DMS53 (cell line): ENCODE results near the gene TEKT2.

ENCODE experiments used
- DNase-seq: peaks from one replicate; lab custom pipeline; 2025; lab: John Stamatoyannopoulos, UW

The TEKT2 gene

DNA sequence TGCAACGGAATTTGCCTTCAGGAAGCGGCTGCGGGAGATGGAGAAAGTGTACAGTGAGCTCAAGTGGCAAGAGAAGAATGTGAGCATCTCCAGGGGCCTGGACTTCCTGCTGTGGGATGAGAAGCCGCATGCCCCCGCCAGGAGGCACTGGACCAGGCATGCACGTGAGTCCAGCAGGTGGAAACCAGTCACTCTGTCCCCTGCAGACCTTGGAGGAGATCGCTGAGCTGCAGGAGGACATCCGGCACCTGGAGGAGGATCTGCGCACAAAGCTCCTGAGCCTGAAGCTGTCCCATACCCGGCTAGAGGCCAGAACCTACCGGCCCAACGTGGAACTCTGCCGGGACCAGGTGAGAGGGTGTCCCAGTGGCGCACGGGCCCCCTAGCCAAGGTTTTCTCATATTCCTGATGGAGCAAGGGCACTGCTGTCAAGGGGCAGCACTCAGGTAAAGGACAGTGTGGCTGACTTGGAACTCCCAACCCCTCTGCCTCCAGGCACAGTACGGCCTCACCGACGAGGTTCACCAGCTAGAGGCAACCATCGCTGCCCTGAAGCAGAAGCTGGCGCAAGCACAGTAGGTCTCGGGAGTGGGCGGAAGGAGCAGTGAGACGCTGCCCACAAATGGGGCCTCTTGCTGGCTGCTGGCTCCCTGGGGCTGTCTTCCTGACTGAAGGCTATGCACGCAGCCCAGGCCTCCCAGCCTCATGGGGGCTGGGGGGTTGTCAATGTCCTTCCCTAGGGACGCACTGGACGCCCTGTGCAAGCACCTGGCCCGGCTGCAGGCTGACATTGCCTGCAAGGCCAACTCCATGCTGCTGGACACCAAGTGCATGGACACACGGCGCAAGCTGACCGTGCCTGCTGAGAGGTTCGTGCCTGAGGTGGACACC is 3.6 kb downstream of the TEKT2 start:
- DNase-seq, result peak; percentile 28

GRCh38 chr1:36088265-36088576 is 4.3 kb downstream of the TEKT2 start:
- no peak for DNase-seq

- peak; percentile 95 for DNase-seq
Measured at GRCh38 chr1:36088577-36089392, 4.9 kb downstream of the TEKT2 start, which contains the start of gene ADPRS. ADPRS (plus strand) TSS chr1:36088892; CDS start chr1:36088905, 13 bp downstream.

DNA sequence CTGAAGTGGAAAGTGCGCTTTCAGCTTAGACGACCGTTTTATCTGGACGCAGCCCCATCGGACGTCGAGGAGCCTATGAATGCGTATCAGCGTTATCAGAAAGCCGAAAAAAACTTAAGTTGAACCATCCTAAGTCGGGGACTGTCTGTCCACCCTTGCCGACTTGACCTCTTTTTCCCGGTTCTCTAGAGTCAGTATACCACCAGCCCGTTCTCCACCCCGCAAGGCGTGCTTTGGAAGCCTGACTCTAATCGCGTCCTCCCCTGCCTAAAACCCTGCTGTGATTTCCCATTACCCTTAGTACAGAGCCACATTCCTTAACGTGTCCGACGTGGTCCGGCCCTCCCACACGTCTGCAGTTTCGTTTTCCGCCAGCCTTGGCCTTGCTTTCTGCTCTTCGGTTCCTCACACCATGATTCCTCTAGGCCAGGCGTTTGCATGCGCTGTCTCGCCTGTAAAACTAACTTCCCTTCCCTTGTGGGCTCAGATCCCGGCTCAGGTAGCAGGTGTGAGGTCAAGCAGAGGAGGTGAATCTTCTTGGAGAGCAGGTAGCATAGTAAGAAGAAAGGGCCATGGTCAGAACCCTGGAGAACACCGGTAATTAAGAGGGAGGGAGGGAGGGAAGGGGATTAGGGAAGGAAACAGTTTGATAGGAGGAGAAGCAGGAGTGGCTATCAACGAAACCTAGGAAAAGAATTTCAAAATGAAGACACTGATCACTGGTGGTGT is 5.7 kb downstream of the TEKT2 start:
- peak; percentile 51 for DNase-seq

GRCh38 chr1:36091141-36091540 is 7.2 kb downstream of the TEKT2 start:
- no peak for DNase-seq

DNA sequence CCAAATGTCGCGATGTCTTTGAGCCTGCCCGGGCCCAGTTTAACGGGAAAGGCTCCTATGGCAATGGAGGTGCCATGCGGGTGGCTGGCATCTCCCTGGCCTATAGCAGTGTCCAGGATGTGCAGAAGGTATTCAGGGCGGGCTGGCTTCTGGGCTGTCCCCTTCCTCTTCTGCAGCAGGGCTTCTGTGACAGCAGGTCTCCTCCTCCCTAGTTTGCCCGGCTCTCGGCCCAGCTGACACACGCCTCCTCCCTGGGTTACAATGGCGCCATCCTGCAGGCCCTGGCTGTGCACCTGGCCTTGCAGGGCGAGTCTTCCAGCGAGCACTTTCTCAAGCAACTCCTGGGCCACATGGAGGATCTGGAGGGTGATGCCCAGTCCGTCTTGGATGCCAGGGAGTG is 7.8 kb downstream of the TEKT2 start:
- no peak for DNase-seq

DNA sequence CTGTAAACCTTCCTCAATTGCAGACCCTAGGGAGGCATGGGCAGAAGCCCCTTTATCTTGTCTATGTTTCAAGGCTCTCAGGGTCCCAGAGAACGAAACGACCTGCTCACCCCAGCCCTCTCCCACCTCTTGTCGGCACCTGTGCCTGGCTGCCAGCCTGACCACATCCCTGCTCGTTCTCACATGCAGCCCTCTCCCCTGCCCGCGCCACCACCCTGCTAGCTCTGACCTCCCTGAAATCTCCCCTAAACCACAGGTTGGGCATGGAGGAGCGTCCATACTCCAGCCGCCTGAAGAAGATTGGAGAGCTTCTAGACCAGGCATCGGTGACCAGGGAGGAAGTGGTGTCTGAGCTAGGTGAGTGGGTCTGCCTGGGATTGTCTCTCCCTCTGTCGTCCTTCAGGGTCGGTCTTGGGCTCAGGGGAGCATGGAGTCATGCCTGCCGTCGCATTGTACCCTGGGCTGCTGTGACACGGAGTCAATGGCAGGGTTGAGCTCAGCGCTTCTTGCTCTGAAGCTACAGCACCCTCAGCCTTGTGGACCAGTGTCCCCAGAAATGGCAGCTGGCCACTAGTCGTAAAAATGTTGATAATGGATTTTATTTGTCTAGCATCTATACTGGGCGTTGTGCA is 8.4 kb downstream of the TEKT2 start:
- no peak for DNase-seq

DNA sequence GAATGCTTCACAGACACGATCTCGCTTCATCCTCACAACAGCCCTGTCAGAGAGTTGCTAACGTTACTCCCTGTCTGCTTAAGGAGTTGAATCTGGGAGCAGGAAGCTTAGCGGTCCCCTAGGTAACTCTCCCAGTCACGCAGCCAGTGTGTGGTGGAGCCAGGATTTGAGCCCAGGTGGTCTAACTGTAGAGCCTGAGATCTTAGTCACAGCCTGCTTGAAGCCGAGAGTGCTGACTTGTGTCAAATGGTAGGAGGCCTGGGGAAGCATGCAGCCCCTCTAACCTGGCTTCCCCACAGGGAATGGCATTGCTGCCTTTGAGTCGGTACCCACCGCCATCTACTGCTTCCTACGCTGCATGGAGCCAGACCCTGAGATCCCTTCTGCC is 8.9 kb downstream of the TEKT2 start:
- no peak for DNase-seq

DNA sequence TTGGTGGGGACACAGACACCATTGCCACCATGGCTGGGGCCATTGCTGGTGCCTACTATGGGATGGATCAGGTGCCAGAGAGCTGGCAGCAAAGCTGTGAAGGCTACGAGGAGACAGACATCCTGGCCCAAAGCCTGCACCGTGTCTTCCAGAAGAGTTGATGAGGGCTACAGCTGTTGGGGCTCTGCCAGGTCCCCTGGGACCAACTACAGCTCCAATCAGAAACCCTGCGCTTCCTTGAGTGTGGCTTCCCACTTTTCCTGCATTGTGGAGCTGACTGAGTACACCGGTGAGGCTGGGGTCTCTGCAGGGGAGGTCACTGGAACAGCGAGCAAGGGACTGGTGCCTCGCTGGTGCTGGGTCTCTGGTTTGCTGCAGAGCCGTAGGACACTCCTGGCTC is 9.3 kb downstream of the TEKT2 start:
- DNase-seq, result no peak

DNA sequence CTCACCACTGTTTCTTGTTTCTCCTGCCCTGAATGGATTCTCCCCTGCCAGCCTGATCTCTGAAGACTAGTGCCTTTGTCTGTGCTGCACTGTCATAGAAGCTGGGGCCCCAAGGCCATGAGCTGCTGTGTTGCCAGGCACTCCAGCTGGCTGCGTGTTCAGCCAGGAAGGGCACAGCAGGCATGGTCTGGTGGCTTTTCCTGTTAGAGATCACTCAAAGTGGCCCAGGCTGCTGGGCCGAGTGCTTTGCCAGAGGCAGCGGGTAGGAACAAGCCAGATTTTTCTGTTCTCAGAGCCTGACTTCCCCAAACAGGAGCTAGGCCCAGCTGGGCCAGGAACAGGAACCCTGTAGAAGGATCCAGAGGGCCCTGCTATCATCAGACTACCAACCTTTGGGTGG is 10.0 kb downstream of the TEKT2 start:
- no peak for DNase-seq

- no peak for DNase-seq
Measured at GRCh38 chr1:36094621-36095061, 10.7 kb downstream of the TEKT2 start.

- DNase-seq, result no peak
Measured at GRCh38 chr1:36095760-36096405, 12.0 kb downstream of the TEKT2 start.

DNA sequence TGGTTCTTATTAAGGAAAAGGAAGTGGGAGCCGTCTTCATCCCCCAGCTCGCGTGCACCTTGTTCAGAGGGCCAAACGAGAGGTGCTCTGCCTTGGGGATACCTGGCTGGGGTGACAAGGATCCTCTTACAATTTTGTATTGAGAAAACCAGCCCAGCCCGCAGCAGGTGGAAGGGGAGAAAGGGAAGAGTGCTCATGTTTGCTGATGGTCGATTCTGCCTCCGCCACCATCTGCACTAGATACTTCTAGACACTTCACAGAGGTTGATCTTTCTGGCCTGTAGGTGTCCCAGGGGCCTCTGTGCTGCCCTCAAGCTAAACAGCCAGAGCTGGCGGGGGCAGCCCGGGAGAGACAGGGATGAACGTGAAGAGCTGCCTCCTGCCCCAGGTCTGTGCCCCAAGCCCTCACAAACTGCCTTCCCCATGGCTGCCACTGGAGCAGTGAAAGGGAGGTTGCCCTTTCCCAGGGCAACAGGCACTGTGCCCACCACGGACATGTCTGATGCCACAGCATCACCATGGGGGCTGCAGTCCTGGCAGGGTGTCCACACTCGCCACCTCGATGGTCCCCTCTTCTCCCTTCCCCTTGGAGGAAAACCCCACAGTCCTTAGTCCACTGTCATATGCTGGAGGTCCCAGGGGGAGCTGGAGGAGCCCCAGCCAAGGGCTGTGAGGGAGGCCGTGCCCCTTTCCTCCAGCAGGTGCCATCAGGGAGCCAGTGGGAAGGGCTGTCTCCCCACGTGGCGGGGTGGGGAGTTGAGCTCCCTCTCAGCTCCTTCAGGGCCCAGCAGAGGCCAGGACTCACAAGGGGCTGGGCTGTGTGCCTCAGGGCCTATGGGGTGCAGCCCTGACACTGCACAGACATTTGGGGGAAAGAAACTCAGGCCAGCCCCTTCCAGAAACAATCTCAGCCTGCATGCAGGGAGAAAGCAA is 12.9 kb downstream of the TEKT2 start:
- peak; percentile 53 for DNase-seq

GRCh38 chr1:36097693-36098585 is 14.0 kb downstream of the TEKT2 start:
- no peak for DNase-seq

DNA sequence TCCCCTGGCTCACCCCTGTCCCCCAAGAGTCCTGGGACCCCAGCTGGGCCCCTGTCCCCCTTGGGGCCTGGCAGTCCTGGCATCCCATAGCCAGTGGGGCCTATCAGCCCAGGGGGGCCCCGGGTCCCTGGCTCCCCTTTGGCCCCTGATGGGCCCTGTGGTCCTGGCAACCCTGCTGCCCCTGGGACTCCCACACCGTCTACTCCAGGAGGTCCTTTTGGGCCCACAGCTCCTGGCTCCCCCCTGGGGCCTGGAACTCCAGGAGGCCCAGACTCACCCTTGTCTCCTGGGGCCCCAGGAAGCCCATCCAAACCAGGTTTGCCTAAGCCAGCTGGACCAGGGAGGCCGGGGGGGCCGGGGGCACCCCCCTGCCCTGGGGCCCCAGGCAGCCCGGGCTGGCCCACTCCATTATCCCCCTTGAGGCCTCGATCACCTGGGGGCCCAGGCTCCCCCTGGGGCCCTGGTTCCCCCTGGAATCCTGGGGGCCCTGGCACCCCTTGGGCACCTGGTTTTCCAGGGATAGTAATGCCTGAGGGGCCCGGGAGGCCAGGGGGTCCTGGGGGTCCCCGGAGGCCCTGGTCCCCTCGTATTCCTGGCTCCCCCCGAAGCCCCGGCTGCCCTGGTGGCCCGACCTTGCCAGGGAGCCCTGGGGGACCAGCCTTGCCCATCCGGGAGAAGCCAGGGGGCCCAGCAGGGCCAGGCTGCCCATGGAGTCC is 14.9 kb downstream of the TEKT2 start:
- DNase-seq, result no peak

GRCh38 chr1:36099681-36100341 is 15.9 kb downstream of the TEKT2 start:
- peak; percentile 86 for DNase-seq

DNA sequence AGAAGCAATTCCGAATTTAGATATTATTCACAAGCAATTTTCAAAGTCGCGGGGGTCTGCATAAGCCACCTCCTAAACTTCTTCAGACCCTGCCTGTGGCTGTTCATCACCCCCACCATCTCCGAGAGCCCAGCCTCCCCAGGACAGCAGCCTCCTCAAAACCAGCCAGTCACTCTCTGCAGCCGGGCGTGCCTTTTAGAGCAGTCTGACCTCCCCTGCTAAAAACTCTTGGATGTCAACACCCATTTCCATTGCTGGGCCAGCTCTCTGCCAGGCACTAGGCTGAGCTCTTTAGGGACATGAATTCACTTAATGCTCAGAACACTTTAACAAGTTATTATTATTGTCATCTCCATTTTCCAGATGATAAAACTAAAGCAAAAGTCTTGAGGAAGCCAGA is 16.5 kb downstream of the TEKT2 start:
- no peak for DNase-seq

DNA sequence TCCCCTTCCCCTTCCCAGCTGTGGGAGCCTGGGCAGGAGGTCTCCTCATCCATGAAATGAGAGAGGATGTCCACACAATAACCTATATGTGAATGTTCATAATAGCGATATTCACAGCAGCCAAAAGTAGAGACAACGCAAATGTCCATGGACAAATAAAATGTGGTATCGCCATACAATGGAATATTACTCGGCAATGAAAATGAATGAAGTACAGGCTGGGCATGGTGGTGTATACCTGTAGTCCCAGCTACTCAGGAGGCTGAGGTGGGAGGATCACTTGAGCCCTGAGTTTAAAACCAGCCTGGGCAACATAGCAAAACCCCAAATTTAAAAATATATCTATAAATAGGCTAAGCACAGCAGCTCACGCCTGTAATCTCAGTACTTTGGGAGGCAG is 17.7 kb downstream of the TEKT2 start:
- DNase-seq, result no peak
